Smooth muscle cell (in vitro differentiated cells): Measurements from ENCODE around the gene FAF1. TPM values are rescaled to one million over a fixed set of nuclear protein-coding genes. Genes with fewer than 3 reads are reported as not detected.

ENCODE experiments used
- DNase-seq: peaks from one replicate; lab custom pipeline; 2025; ENCODE audit not compliant: unreplicated experiment; lab: John Stamatoyannopoulos, UW
- H2AFZ ChIP-seq: fragments of 200-600 bp; sonication (generic); 2 replicates; pipeline ENCODE4 v1.6.0; 2016; ENCODE audit warnings: antibody characterized with exemption, low read depth, mild to moderate bottlenecking
- H3F3A ChIP-seq: fragments of 200-600 bp; sonication (generic); 2 replicates; pipeline ENCODE4 v1.6.0; 2017; ENCODE audit warnings: antibody characterized with exemption, low read depth
- H3K27ac ChIP-seq: fragments of 200-600 bp; sonication (generic); 2 replicates; pipeline ENCODE4 v1.5.1; 2016; ENCODE audit warnings: low read depth, mild to moderate bottlenecking
- H3K27me3 ChIP-seq: fragments of 200-600 bp; sonication (generic); 2 replicates; pipeline ENCODE4 v1.6.1; 2016; ENCODE audit warnings: low read depth, mild to moderate bottlenecking
- H3K36me3 ChIP-seq: fragments of 200-600 bp; sonication (generic); 2 replicates; pipeline ENCODE4 v1.5.1; 2016; ENCODE audit warnings: low read depth
- H3K4me1 ChIP-seq: fragments of 200-600 bp; sonication (generic); 2 replicates; pipeline ENCODE4 v1.5.1; 2016; ENCODE audit warnings: low read depth
- H3K4me2 ChIP-seq: fragments of 200-600 bp; sonication (generic); 2 replicates; pipeline ENCODE4 v1.6.0; 2016; ENCODE audit warnings: mild to moderate bottlenecking
- H3K4me3 ChIP-seq: fragments of 200-600 bp; sonication (generic); 2 replicates; pipeline ENCODE4 v1.5.1; 2016; ENCODE audit warnings: mild to moderate bottlenecking
- H3K79me2 ChIP-seq: fragments of 200-600 bp; sonication (generic); 2 replicates; pipeline ENCODE4 v1.6.0; 2016; ENCODE audit warnings: low read depth, mild to moderate bottlenecking
- H3K9ac ChIP-seq: fragments of 200-600 bp; sonication (generic); 2 replicates; pipeline ENCODE4 v1.6.0; 2016; ENCODE audit warnings: low read depth
- H3K9me3 ChIP-seq: fragments of 200-600 bp; sonication (generic); replicated peaks from 2 replicates; pipeline ENCODE4 v1.5.1; 2016; ENCODE audit warnings: low read depth
- H4K20me1 ChIP-seq: fragments of 200-600 bp; sonication (generic); 2 replicates; pipeline ENCODE4 v1.6.0; 2016; ENCODE audit warnings: low read depth
- WGBS: methylation state at CpG from one replicate; pipeline ENCODE4 v1.1.7; 2016; ENCODE audit warnings: low lambda C conversion rate; 5-methylcytosine and 5-hydroxymethylcytosine counted together
- polyA plus RNA-seq: library from polyadenylated mRNA; unstranded; fragments of >200 nt; fragmentation: Nextera tagmentation; extraction: Ambion mirVana; gene quantifications from 2 replicates; pipeline ENCODE4 v1.2.1, GENCODE V29; 2016
- total RNA-seq: library from RNA; depleted of rRNA; stranded (reverse); fragments of >200 nt; gene quantifications from 2 replicates; pipeline ENCODE4 v1.2.3, GENCODE V29; 2014
- TF ChIP-seq, protein P1 (sequence below): fragments of 200-600 bp; sonication (generic); IDR thresholded peaks from 2 replicates; pipeline ENCODE4 v1.5.1; 2017; ENCODE audit warnings: borderline replicate concordance, mild to moderate bottlenecking, antibody characterized with exemption; ENCODE audit not compliant: insufficient read depth, poor library complexity, severe bottlenecking

Gene FAF1
- total and polyA plus RNA-seq, 2 experiments from 2014 or later = 51.5 to 51.6 TPM

DNA sequence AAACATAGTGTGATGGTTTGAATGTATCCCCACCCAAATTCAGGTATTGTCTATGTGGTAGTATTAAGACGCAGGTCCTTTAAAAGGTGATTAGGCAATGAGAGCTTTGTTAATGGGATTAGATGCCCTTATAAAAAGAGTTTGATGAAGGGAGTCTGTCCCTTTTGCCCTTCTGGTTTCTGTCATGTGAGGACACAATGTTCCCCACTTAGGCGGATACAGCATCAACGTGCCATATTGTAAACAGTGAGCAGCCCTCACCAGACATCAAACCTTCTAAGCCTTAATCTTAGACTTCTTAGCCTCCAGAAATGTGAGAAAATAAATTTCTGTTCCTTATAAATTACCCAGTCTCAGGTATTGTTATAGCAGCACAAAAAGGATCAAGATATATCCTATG lies 172.8 kb downstream of the FAF1 start:
- Histone ChIP-seq H4K20me1 (peaks cover 15% of the 10 kb centered on the region), H3K9ac (no peak overlapping the region), H3K4me3 (no peak overlapping the region), H3K79me2 (no peaks in the 10 kb centered on the region), H3K9me3 (no peaks in the 10 kb centered on the region), H2AFZ (no peak overlapping the region), H3K27ac (no peak overlapping the region), H3K36me3 (no peaks in the 10 kb centered on the region), H3K4me2 (no peak overlapping the region), H3F3A (no peaks in the 10 kb centered on the region), H3K27me3 (no peaks in the 10 kb centered on the region), H3K4me1 (no peaks in the 10 kb centered on the region)
- DNase-seq = no peak
- TF ChIP-seq, protein P1, sequence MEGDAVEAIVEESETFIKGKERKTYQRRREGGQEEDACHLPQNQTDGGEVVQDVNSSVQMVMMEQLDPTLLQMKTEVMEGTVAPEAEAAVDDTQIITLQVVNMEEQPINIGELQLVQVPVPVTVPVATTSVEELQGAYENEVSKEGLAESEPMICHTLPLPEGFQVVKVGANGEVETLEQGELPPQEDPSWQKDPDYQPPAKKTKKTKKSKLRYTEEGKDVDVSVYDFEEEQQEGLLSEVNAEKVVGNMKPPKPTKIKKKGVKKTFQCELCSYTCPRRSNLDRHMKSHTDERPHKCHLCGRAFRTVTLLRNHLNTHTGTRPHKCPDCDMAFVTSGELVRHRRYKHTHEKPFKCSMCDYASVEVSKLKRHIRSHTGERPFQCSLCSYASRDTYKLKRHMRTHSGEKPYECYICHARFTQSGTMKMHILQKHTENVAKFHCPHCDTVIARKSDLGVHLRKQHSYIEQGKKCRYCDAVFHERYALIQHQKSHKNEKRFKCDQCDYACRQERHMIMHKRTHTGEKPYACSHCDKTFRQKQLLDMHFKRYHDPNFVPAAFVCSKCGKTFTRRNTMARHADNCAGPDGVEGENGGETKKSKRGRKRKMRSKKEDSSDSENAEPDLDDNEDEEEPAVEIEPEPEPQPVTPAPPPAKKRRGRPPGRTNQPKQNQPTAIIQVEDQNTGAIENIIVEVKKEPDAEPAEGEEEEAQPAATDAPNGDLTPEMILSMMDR = no peak
- 89% methylated on average over 3 of the region's 3 CpGs for WGBS

DNA sequence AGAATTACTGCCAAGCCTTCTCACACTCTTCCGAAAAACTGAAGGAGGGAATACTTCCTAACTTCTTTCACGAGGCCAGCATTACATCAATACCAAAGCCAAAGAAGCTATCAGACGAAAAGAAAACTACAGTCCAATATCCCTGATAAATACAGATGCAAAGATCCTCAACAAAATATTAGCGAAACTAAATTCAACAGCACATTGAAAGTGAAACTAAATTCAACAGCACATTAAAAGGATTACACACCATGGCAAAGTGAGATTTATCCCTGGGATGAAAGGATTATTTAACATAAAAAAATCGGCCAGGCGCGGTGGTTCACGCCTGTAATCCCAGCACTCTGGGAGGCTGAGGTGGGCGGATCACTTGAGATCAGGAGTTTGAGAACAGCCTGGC lies 176.8 kb downstream of the FAF1 start:
- no peak overlapping the region for H3K4me3 ChIP-seq
- H3K4me2 ChIP-seq = no peak overlapping the region

DNA sequence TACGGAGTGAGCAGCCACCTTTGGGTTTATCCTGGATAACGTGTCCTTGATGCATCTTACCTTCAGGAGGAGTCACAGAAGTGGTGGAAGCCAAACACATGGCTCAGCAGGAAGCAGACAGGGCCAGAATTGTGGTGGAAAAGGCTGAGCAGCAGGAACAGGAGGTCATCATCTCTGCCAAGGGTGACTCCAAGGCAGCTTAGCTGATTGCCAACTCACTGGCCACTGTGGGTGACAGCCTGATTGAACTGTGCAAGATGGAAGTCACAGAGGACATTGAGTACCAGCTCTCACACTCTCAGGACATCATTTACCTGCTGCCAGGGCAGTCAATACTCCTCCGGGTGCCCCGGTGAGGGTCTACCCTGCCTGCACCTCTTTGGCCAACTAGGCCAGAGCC lies 179.3 kb downstream of the FAF1 start:
- H4K20me1 ChIP-seq = peaks cover 10% of the 10 kb centered on the region
- DNase-seq = no peak
- H3K9ac ChIP-seq = no peak overlapping the region
- no peak overlapping the region for H3K4me2 ChIP-seq
- H2AFZ ChIP-seq = no peak overlapping the region
- TF ChIP-seq, protein P1 = no peak
- H3K79me2 ChIP-seq = no peaks in the 10 kb centered on the region
- H3K36me3 ChIP-seq = no peaks in the 10 kb centered on the region
- H3F3A ChIP-seq = no peaks in the 10 kb centered on the region
- no peaks in the 10 kb centered on the region for H3K4me1 ChIP-seq
- H3K27ac ChIP-seq = no peak overlapping the region
- no peaks in the 10 kb centered on the region for H3K9me3 ChIP-seq
- 99% methylated on average over 4 of the region's 4 CpGs for WGBS
- H3K4me3 ChIP-seq = no peak overlapping the region
- H3K27me3 ChIP-seq = no peaks in the 10 kb centered on the region

More for the DNA sequence above, 176.8 kb downstream of the FAF1 start:
- Histone ChIP-seq H4K20me1 (peaks cover 10% of the 10 kb centered on the region), H2AFZ (no peak overlapping the region), H3K4me1 (no peaks in the 10 kb centered on the region), H3K9ac (no peak overlapping the region), H3K27ac (no peak overlapping the region), H3K79me2 (no peaks in the 10 kb centered on the region), H3K36me3 (no peaks in the 10 kb centered on the region), H3K9me3 (no peaks in the 10 kb centered on the region), H3F3A (no peaks in the 10 kb centered on the region), H3K27me3 (no peaks in the 10 kb centered on the region)
- TF ChIP-seq, protein P1 = no peak
- DNase-seq = no peak
- WGBS = 92% methylated on average over 9 of the region's 9 CpGs

DNA sequence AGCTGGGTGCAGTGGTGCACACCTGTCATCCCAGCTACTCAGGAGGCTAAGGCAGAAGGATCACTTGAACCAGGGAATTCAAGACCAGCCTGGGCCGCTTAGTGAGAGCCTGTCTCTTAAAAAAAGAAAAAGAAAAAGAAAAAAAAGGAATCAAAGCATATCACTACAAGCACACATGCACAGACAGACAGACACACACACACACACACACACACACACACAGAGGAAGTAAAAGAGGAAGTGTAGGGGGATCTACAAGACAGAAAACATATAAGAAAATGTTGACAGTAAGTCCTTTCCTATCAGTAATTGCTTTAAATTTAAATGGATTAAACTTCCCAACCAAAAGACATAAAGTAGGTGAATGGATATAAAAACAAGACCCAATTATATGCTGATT lies 180.3 kb downstream of the FAF1 start:
- Histone ChIP-seq H3K4me3 (no peak overlapping the region), H3K4me2 (no peak overlapping the region)
- 100% methylated on average over 1 of the region's 1 CpG for WGBS

More for the DNA sequence above, 180.3 kb downstream of the FAF1 start:
- H3K9me3 ChIP-seq = no peaks in the 10 kb centered on the region
- peaks cover 10% of the 10 kb centered on the region for H4K20me1 ChIP-seq
- H2AFZ ChIP-seq = no peak overlapping the region
- TF ChIP-seq, protein P1 = no peak
- no peak overlapping the region for H3K9ac ChIP-seq
- H3F3A ChIP-seq = no peaks in the 10 kb centered on the region
- DNase-seq = no peak
- H3K27me3 ChIP-seq = no peaks in the 10 kb centered on the region
- H3K36me3 ChIP-seq = no peaks in the 10 kb centered on the region
- no peaks in the 10 kb centered on the region for H3K79me2 ChIP-seq
- H3K4me1 ChIP-seq = no peaks in the 10 kb centered on the region
- no peak overlapping the region for H3K27ac ChIP-seq
